GM23338 (cell line): ENCODE data around the gene SUPT3H. TPM values are rescaled to one million over a fixed set of nuclear protein-coding genes. Genes with fewer than 3 reads are reported as not detected.

Experiments used
- ATAC-seq: fragments of 200-7000 bp; cut with Tn5 transposase; 3 replicates; pipeline ENCODE4 v1.9.1; 2020
- DNase-seq: peaks from one replicate; pipeline ENCODE4 v3.0.0-alpha.2; 2015; ENCODE audit warnings: low spot score
- H2AFZ ChIP-seq: fragments of 200-600 bp; sonication (generic); 2 replicates; pipeline ENCODE4 v1.8.0; 2016; ENCODE audit warnings: antibody characterized with exemption, mild to moderate bottlenecking, moderate library complexity
- H3F3A ChIP-seq: fragments of 200-600 bp; sonication (generic); replicated peaks from 2 replicates; pipeline ENCODE4 v1.8.0; 2017; ENCODE audit warnings: antibody characterized with exemption, mixed run types, low read depth
- H3K27ac ChIP-seq: fragments of 200-600 bp; sonication (generic); 2 replicates; pipeline ENCODE4 v1.6.1; 2016; ENCODE audit warnings: low read depth
- H3K27me3 ChIP-seq: fragments of 200-600 bp; sonication (generic); 2 replicates; pipeline ENCODE4 v1.8.0; 2016; ENCODE audit warnings: mild to moderate bottlenecking, mixed run types, moderate library complexity; ENCODE audit not compliant: insufficient read depth
- H3K36me3 ChIP-seq: fragments of 200-600 bp; sonication (generic); 2 replicates; pipeline ENCODE4 v1.8.0; 2016; ENCODE audit warnings: mild to moderate bottlenecking; ENCODE audit not compliant: insufficient read depth
- H3K4me1 ChIP-seq: fragments of 200-600 bp; sonication (generic); 2 replicates; pipeline ENCODE4 v1.8.0; 2016; ENCODE audit warnings: mild to moderate bottlenecking, moderate library complexity; ENCODE audit not compliant: insufficient read depth
- H3K4me2 ChIP-seq: fragments of 200-600 bp; sonication (generic); 2 replicates; pipeline ENCODE4 v1.7.1; 2017; ENCODE audit warnings: mixed run types
- H3K4me3 ChIP-seq: fragments of 200-600 bp; sonication (generic); 2 replicates; pipeline ENCODE4 v1.6.1; 2016; ENCODE audit warnings: mixed run types
- H3K79me2 ChIP-seq: fragments of 200-600 bp; sonication (generic); replicated peaks from 2 replicates; pipeline ENCODE4 v1.8.0; 2017; ENCODE audit warnings: mild to moderate bottlenecking; ENCODE audit not compliant: insufficient read depth
- H3K9me2 ChIP-seq: fragments of 200-600 bp; sonication (generic); 2 replicates; pipeline ENCODE4 v1.8.0; 2017; ENCODE audit not compliant: insufficient read depth
- H4K20me1 ChIP-seq: fragments of 200-600 bp; sonication (generic); replicated peaks from 2 replicates; pipeline ENCODE4 v1.8.0; 2017; ENCODE audit warnings: mild to moderate bottlenecking; ENCODE audit not compliant: insufficient read depth
- H3K27ac Mint-ChIP-seq: 2 replicates; pipeline ENCODE4 v1.8.0; 2020; ENCODE audit warnings: inconsistent platforms, mild to moderate bottlenecking, moderate library complexity, mixed read lengths
- H3K27me3 Mint-ChIP-seq: 3 replicates; pipeline ENCODE4 v1.8.0; 2022; ENCODE audit warnings: low read depth, mild to moderate bottlenecking, moderate library complexity, mixed read lengths, inconsistent platforms; ENCODE audit not compliant: insufficient read depth, poor library complexity
- H3K36me3 Mint-ChIP-seq: 3 replicates; pipeline ENCODE4 v1.8.0; 2021; ENCODE audit warnings: low read depth, mild to moderate bottlenecking, inconsistent platforms, moderate library complexity, mixed read lengths
- H3K4me1 Mint-ChIP-seq: 3 replicates; pipeline ENCODE4 v1.8.0; 2020; ENCODE audit warnings: mild to moderate bottlenecking, inconsistent platforms, mixed read lengths
- H3K4me3 Mint-ChIP-seq: 3 replicates; pipeline ENCODE4 v1.8.0; 2021; ENCODE audit warnings: moderate library complexity, mild to moderate bottlenecking, inconsistent platforms, mixed read lengths
- H3K9me3 Mint-ChIP-seq: 3 replicates; pipeline ENCODE4 v1.8.0; 2020; ENCODE audit warnings: moderate library complexity, mild to moderate bottlenecking, inconsistent platforms, mixed read lengths
- CREB1 ChIP-seq: fragments of 250-450 bp; sonication (Bioruptor Pico); IDR thresholded peaks from 2 replicates; pipeline ENCODE4 v1.5.0; 2020; ENCODE audit warnings: low read depth, mild to moderate bottlenecking, moderate library complexity
- CTCF ChIP-seq, 2 experiments: fragments of 200-600 bp in 1 of 2; sonication (generic) in 1 of 2; conservative IDR thresholded peaks; 2 replicates each; pipeline versions ENCODE4 v1.5.1 to v1.6.1; 2016 to 2017; ENCODE audit warnings: antibody characterized with exemption in 2 of 2, low read depth in 2 of 2, mild to moderate bottlenecking in 2 of 2, moderate library complexity in 1 of 2
- EZH2 ChIP-seq: fragments of 200-600 bp; sonication (generic); IDR thresholded peaks from one replicate; pipeline ENCODE4 v1.8.0; 2017; ENCODE audit warnings: antibody characterized with exemption, mild to moderate bottlenecking, low read depth; ENCODE audit not compliant: unreplicated experiment
- EZH2phosphoT487 ChIP-seq: fragments of 200-600 bp; sonication (generic); IDR thresholded peaks from one replicate; pipeline ENCODE4 v1.8.1; 2018; ENCODE audit warnings: antibody characterized with exemption; ENCODE audit not compliant: unreplicated experiment
- JUNB ChIP-seq: IDR thresholded peaks from one replicate; pipeline ENCODE4 v1.6.1; 2016; ENCODE audit warnings: antibody characterized with exemption; ENCODE audit not compliant: unreplicated experiment
- POLR2AphosphoS5 ChIP-seq: IDR thresholded peaks from 2 replicates; pipeline ENCODE4 v1.6.1; 2016; ENCODE audit warnings: antibody characterized with exemption, low read depth
- REST ChIP-seq: IDR thresholded peaks from one replicate; pipeline ENCODE4 v1.6.1; 2018; ENCODE audit warnings: antibody characterized with exemption; ENCODE audit not compliant: unreplicated experiment
- STAT1 ChIP-seq: IDR thresholded peaks from one replicate; pipeline ENCODE4 v1.6.1; 2016; ENCODE audit warnings: antibody characterized with exemption; ENCODE audit not compliant: unreplicated experiment
- ZNF114 ChIP-seq: fragments of 250-450 bp; sonication (Bioruptor Pico); IDR thresholded peaks from 2 replicates; pipeline ENCODE4 v1.5.0; 2020; ENCODE audit warnings: mild to moderate bottlenecking, moderate library complexity
- ZNF331 ChIP-seq: fragments of 250-450 bp; sonication (Bioruptor Pico); IDR thresholded peaks from 2 replicates; pipeline ENCODE4 v1.5.0; 2020; ENCODE audit warnings: low read depth, mild to moderate bottlenecking, moderate library complexity
- ZNF462 ChIP-seq: fragments of 250-450 bp; sonication (Bioruptor Pico); IDR thresholded peaks from 2 replicates; pipeline ENCODE4 v1.5.0; 2020; ENCODE audit warnings: mild to moderate bottlenecking, moderate library complexity
- polyA plus RNA-seq: library from polyadenylated mRNA; unstranded; fragments of >200 nt; fragmentation: Nextera tagmentation; extraction: Ambion mirVana; gene quantifications from 2 replicates; pipeline ENCODE4 v1.2.1, GENCODE V29; 2016
- total RNA-seq: library from RNA; depleted of rRNA; stranded (reverse); fragments of >200 nt; shearing (Covaris generic); gene quantifications from 2 replicates; pipeline ENCODE4 v1.2.3, GENCODE V29; 2014

SUPT3H gene
- total and polyA plus RNA-seq, 2 experiments from 2014 or later = 11.4 to 30.1 TPM

GRCh38 chr6:45112711-45113110 is 265.0 kb downstream of the SUPT3H start:
- H3K27ac ChIP-seq = no peak overlapping the region
- DNase-seq (no peak), ATAC-seq (no peak)
- no peak overlapping the region for H3K4me3 ChIP-seq
- no peaks in the 10 kb centered on the region for H3K36me3 ChIP-seq
- H3K27me3 Mint-ChIP-seq = no peaks in the 10 kb centered on the region
- no peaks in the 10 kb centered on the region for H3K36me3 Mint-ChIP-seq
- no peak overlapping the region for H2AFZ ChIP-seq
- no peaks in the 10 kb centered on the region for H4K20me1 ChIP-seq
- no peak overlapping the region for H3K4me2 ChIP-seq
- peaks cover 12% of the 10 kb centered on the region for H3K4me1 Mint-ChIP-seq
- H3K27me3 ChIP-seq = no peaks in the 10 kb centered on the region
- H3K4me1 ChIP-seq = peaks cover 2% of the 10 kb centered on the region; the same call in 1 of the 2 replicates
- no peaks in the 10 kb centered on the region for H3K9me2 ChIP-seq
- no peaks in the 10 kb centered on the region for H3K9me3 Mint-ChIP-seq
- no peak overlapping the region for H3K27ac Mint-ChIP-seq
- TF ChIP-seq STAT1 (no peak), POLR2AphosphoS5 (no peak), ZNF462 (CRISPR knock-in tag) (no peak), CTCF (conservative IDR thresholded peaks at IDR 0.05; ENCODE audit: low read depth in 2 of 2) (no peak), ZNF331 (CRISPR knock-in tag) (no peak), ZNF114 (CRISPR knock-in tag) (no peak), EZH2phosphoT487 (no peak), CREB1 (no peak), EZH2 (no peak), REST (no peak), JUNB (no peak)
- no peaks in the 10 kb centered on the region for H3F3A ChIP-seq
- H3K4me3 Mint-ChIP-seq = no peak overlapping the region
- no peaks in the 10 kb centered on the region for H3K79me2 ChIP-seq
